SK-N-MC (cell line): Measurements from ENCODE around the gene VPS37B.

Experiments
- DNase-seq: peaks from one replicate; pipeline ENCODE4 v3.0.0-alpha.2; 2011; ENCODE audit warnings: low read depth, low spot score
- H3K27ac ChIP-seq: fragments of 200-600 bp; sonication (generic); 2 replicates; pipeline ENCODE4 v1.5.1; 2016; ENCODE audit warnings: mixed run types
- H3K36me3 ChIP-seq: fragments of 200-600 bp; sonication (generic); 2 replicates; pipeline ENCODE4 v1.6.1; 2017; ENCODE audit warnings: antibody characterized with exemption, low read length, mixed read lengths; ENCODE audit not compliant: insufficient read depth
- H3K4me3 ChIP-seq: fragments of 200-600 bp; sonication (generic); 2 replicates; pipeline ENCODE4 v1.5.1; 2016
- H3K9ac ChIP-seq: fragments of 200-600 bp; sonication (generic); 2 replicates; pipeline ENCODE4 v1.8.0; 2017; ENCODE audit warnings: mixed run types, mixed read lengths; ENCODE audit not compliant: insufficient read length
- H3K9me3 ChIP-seq: fragments of 200-600 bp; sonication (generic); 2 replicates; pipeline ENCODE4 v1.6.1; 2017; ENCODE audit warnings: low read depth, mild to moderate bottlenecking, antibody characterized with exemption, low read length, moderate library complexity, mixed read lengths
- EZH2 ChIP-seq: fragments of 200-600 bp; sonication (generic); IDR thresholded peaks from one replicate; pipeline ENCODE4 v1.6.1; 2017; ENCODE audit warnings: antibody characterized with exemption
- FOXP2 ChIP-seq: optimal IDR thresholded peaks from 2 replicates; pipeline ENCODE3; 2011; ENCODE audit warnings: mild to moderate bottlenecking, moderate library complexity; ENCODE audit not compliant: insufficient read depth; ENCODE audit errors: extremely low read length, control extremely low read depth
- POLR2AphosphoS5 ChIP-seq: IDR thresholded peaks from 2 replicates; pipeline ENCODE4 v1.6.1; 2012; ENCODE audit warnings: mild to moderate bottlenecking, low read depth, low read length, borderline replicate concordance

VPS37B gene

DNA sequence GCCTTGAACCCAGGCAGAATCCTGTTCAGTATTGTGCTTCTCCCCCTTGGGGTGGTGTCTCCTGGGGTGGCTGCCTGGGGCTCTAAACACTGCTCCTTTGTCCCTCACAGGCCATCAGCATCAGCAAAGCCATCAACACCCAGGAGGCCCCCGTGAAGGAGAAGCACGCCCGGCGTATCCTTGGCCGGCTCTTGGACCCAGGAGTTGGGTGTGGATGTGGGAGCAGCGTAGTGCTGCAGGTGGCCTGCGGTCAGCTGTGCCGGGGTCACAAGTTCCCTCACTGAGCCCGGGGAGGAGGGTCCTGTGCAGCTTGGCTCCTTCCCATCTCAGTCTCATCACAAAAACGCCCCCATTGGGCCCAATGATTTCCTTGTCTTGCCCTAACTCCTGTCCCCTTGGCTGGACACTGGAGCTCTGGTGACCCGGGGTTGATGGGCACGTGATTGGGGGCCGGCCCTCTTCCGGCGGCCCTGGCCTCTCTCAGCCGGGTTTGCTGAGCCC, 48.0 kb downstream of the VPS37B start:
- no peak for DNase-seq
- TF ChIP-seq EZH2 (no peak), FOXP2 (no peak), POLR2AphosphoS5 (no peak)
- Histone ChIP-seq H3K9me3 (no peaks in the 10 kb centered on the region), H3K36me3 (no peaks in the 10 kb centered on the region), H3K4me3 (no peak overlapping the region), H3K27ac (no peak overlapping the region), H3K9ac (no peak overlapping the region)

DNA sequence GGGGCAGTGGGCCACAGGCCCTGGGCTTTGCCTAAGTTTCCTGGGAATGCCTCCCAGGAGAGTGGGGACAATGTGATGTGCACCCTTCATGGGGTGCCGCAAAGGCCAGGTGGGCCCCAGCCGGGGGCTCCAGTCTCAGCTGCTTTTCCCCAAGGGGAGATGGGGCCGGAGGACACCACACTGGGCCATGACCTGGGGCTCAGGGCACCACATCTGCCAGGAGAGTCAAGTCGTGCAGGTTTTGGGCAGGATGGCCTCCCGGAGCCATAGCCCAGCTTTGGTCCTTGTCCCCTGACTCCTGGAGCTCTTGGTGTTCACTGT, 48.4 kb downstream of the VPS37B start:
- Histone ChIP-seq H3K4me3 (no peak overlapping the region), H3K9ac (no peak overlapping the region), H3K27ac (no peak overlapping the region), H3K36me3 (no peaks in the 10 kb centered on the region), H3K9me3 (no peaks in the 10 kb centered on the region)
- TF ChIP-seq FOXP2 (no peak), EZH2 (no peak), POLR2AphosphoS5 (no peak)
- no peak for DNase-seq

DNA sequence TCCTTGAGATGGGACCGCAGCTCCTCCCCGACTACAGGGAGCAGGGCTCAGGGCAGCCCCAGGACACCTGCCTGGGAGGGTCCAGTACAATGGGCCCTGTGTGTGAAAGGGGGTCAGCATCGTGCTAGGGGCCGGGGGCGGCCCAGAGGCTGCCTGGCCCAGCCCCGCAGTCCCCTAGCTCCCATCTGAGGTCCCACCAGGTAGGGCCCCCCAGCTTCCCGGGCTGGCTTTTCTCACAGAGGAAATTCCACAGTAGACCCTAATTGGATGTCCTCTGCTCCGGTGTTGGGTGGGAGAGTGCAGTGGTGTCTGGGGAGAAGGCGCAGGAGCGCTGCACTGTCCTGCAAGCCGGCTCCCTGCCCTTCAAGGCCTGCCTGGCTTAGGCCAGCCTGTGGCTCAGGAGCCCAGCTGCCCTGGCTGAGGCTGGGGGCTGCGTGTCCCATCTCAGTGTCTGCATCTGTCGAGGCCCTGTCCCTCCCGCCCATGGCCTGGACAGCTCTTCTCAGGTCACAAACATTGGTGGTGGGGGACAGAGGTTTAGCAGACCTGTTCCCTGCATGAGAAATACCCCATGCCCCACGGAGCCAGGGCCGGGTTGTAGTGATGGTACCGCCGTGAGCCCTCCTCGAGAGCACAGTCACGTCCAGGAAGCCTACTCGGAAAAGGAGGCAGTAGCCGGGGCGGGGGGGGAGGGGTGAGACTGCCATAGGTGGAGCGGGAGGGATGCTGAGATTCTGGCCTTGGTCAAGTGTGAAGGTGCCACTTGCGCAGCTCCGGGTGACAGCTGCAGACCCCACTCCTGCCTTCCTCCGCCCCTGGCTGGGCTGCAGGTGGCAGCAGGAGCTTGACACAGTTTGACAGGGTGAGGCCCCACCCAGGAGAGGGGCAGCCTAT, 49.1 kb downstream of the VPS37B start:
- Histone ChIP-seq H3K9me3 (no peaks in the 10 kb centered on the region), H3K9ac (no peak overlapping the region), H3K4me3 (no peak overlapping the region), H3K27ac (no peak overlapping the region), H3K36me3 (no peaks in the 10 kb centered on the region)
- TF ChIP-seq FOXP2 = no peak
- no peak for TF ChIP-seq POLR2AphosphoS5
- no peak for TF ChIP-seq EZH2
- no peak for DNase-seq

DNA sequence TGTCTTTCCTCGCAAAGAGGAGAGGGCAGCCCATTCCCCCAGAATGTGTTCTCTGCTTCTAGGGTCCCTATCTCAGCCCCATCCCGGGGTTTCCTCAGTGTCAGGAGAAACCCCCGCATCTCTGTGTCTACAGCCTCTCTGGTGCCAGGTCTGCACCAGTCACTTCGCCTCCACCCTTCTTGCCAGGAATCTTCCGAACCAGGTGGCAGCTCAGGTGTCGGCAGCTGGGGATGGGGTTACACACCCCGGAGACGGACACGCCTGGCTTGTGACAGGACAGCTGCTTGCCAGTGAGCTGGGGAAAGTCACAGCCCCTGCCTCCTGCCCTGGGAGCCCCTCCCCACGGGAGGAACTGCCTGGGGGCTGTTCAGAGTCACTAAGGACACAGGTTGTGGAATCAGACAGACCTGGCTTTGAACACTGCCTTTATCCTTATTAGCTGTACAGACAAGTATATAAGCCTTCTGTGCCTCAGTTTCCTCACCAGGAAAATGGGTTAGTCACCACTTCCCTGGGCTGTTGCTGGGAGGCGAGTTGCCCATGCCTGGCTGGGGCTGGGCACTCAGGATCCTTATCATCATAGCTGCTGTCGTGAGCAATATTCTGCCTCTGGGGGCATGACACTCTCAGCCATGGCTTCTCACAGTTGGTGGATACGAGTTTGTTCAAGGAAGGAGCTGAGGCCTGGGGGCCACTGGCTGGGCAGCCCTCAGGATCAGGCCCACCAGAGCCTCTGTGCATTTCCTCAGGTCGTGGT, 49.9 kb downstream of the VPS37B start:
- Histone ChIP-seq H3K36me3 (no peaks in the 10 kb centered on the region), H3K9me3 (no peaks in the 10 kb centered on the region), H3K27ac (no peak overlapping the region), H3K4me3 (no peak overlapping the region), H3K9ac (no peak overlapping the region)
- no peak for DNase-seq
- TF ChIP-seq POLR2AphosphoS5 (no peak), EZH2 (no peak), FOXP2 (no peak)

DNA sequence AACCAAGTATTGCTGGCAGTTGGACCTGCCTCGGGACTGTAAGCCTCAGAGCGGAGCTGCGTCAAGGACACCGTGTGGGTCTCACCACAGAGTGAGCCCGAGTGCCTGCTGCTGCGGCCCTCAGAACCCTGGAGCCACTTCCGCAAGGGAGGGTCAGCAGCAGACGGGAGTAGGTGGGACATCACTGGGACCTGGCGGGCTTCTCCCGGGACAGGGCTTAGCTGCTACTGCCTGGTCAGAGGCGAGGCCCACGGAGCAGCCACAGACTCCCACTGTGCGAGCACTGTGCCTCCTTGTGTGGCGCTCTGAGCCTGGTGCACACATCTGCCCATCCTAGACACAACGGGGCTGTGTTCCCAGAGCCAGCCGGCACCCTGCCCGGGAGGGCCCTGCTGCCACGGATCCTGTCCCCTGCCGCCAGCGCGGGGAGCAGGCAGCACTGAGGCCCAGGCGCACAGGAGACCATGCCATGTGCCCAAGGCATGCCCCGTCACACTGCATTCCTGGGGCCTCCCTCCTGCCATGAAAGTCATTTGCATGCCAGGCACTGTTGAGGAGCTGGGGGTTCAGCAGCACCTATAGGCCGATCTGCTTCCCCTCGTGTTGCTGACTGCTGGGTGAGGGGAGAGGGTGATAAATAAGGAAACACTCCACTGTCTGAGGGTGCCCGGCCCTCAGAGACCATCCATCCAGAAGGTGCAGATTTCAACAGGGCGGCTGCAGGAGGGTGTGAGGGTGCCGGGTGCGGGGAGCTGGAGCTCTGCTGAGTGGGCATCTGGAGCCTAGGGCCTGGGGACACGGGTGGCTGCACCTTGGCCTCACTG, 50.7 kb downstream of the VPS37B start:
- TF ChIP-seq EZH2 (no peak), POLR2AphosphoS5 (no peak), FOXP2 (no peak)
- H3K9ac ChIP-seq = no peak overlapping the region

DNA sequence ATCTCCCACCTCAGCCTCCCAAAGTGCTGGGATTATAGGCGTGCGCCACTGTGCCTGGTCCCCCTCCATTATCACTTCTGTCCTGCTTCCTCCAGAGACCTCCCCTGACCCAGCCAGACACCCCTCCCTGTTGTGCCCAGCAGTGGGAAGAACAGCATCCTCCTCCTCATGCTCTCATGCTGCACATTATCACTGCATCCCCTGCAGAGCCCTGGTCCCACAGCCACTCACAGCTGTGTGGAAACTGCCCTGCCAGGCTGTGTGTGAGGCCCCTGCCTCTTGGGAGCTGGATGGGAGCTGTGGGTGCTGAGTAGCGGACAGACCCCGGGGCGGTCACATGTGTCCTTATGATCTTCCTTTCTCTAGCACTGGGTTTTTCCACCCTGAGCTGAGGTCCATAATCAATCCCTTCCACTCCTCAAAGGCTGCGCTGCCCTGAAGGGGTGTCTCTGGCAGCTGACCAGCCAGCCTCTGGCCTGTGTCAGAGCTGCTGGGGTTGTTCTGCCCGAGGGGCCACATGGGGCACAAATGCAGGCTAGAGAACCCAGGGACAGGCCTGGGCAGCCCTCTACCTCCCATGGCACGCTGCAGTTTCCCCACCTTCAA, 51.5 kb downstream of the VPS37B start:
- Histone ChIP-seq H3K9me3 (no peaks in the 10 kb centered on the region), H3K9ac (no peak overlapping the region), H3K4me3 (no peak overlapping the region), H3K27ac (no peak overlapping the region), H3K36me3 (no peaks in the 10 kb centered on the region)
- DNase-seq = no peak
- TF ChIP-seq POLR2AphosphoS5 = no peak

More for the DNA sequence above, 50.7 kb downstream of the VPS37B start:
- no peak overlapping the region for H3K4me3 ChIP-seq
- H3K27ac ChIP-seq = no peak overlapping the region
- no peak for DNase-seq
- H3K36me3 ChIP-seq = no peaks in the 10 kb centered on the region
- no peaks in the 10 kb centered on the region for H3K9me3 ChIP-seq

DNA sequence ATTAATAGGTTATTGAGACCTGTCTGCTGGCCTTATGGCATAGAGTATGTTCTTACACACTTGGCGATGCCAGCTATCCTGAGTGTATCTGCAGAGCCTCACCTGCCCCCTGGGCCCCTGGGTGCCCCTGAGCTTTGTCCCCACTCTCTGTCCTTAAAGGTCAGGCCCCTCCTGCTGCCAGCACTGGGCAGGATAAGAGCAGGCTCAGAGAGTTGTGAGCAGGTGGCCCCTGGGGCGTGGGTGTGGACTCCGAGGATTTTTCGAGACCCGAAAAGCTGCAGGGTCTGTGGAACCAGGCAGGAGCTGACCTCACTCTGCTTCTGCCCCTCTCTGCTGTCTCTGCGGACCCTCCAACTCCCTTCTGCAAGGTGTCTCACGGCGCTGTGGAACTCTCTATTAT, 52.5 kb downstream of the VPS37B start:
- DNase-seq = no peak
- H3K36me3 ChIP-seq = no peaks in the 10 kb centered on the region
- no peak overlapping the region for H3K4me3 ChIP-seq
- H3K9ac ChIP-seq = no peak overlapping the region
- H3K27ac ChIP-seq = no peak overlapping the region
- no peak for TF ChIP-seq EZH2
- no peak for TF ChIP-seq POLR2AphosphoS5
- TF ChIP-seq FOXP2 = no peak
- no peaks in the 10 kb centered on the region for H3K9me3 ChIP-seq
